Activated CD4-positive, alpha-beta memory T cell treated with anti-CD3 and anti-CD28 coated beads, Interleukin-2, amount 10 ng/mL, durations not matched to agents 7 days and 5 days (primary cell): ENCODE data around the gene CLIC6. TPM values are rescaled to one million over a fixed set of nuclear protein-coding genes. Genes with fewer than 3 reads are reported as not detected.
"Not testable (repeated sequence)": the region's sequence is repeated elsewhere in the genome, so short reads cannot be mapped to it uniquely, and the experiment has no call there.

ENCODE experiments used
- CTCF ChIA-PET: fragments of 350-600 bp; sonication (Branson Sonifier 250); formaldehyde crosslinking; loops from one replicate; lab custom pipeline; 2021; ENCODE audit warnings: antibody characterized with exemption, inconsistent platforms; lab: Charles Lee
- POLR2A ChIA-PET: fragments of 350-600 bp; sonication (Branson Sonifier 250); formaldehyde crosslinking; loops from one replicate; lab custom pipeline; 2021; ENCODE audit warnings: antibody characterized with exemption; lab: Charles Lee
- DNase-seq: peaks from one replicate; pipeline ENCODE4 v3.0.0-alpha.2; 2020
- H3K27ac Mint-ChIP-seq: one replicate; pipeline ENCODE4 v1.8.0; 2021; ENCODE audit warnings: mild to moderate bottlenecking, mixed read lengths
- H3K27me3 Mint-ChIP-seq: one replicate; pipeline ENCODE4 v1.8.0; 2021; ENCODE audit warnings: mixed read lengths
- H3K36me3 Mint-ChIP-seq: one replicate; pipeline ENCODE4 v1.8.0; 2021; ENCODE audit warnings: low read depth, mixed read lengths
- H3K4me1 Mint-ChIP-seq: one replicate; pipeline ENCODE4 v1.8.0; 2021; ENCODE audit warnings: mixed read lengths
- H3K4me3 Mint-ChIP-seq: one replicate; pipeline ENCODE4 v1.8.0; 2021; ENCODE audit warnings: mild to moderate bottlenecking, mixed read lengths
- H3K9me3 Mint-ChIP-seq: one replicate; pipeline ENCODE4 v1.8.0; 2021; ENCODE audit warnings: mixed read lengths
- total RNA-seq, 2 experiments: library from RNA; stranded (reverse); gene quantifications; one replicate each; pipeline ENCODE4 v1.2.3, GENCODE V29; 2021

CLIC6 gene
- total RNA-seq, 2 experiments from 2014 or later: 0.08 TPM; not detected in 1

GRCh38 chr21:34701726-34702125 is 32.9 kb downstream of the CLIC6 start:
- Mint-ChIP-seq H3K4me1 (peaks cover 1% of the 10 kb centered on the region), H3K27ac (no peak overlapping the region), H3K4me3 (no peak overlapping the region), H3K9me3 (no peaks in the 10 kb centered on the region), H3K36me3 (no peaks in the 10 kb centered on the region), H3K27me3 (peaks cover 24% of the 10 kb centered on the region)
- CTCF ChIA-PET: interaction anchor here (0.6 kb wide), 1 partner anchor 8 kb away, joined by 3 read pairs; no protein-coding TSS in a partner anchor
- POLR2A ChIA-PET: no interaction called here
- DNase-seq: no peak

- POLR2A ChIA-PET: no interaction called here
- CTCF ChIA-PET: no interaction called here
- Mint-ChIP-seq H3K36me3 (no peaks in the 10 kb centered on the region), H3K27ac (no peak overlapping the region), H3K27me3 (peaks cover 27% of the 10 kb centered on the region), H3K9me3 (no peaks in the 10 kb centered on the region), H3K4me1 (peaks cover 10% of the 10 kb centered on the region), H3K4me3 (no peak overlapping the region)
- DNase-seq: no peak
Measured at GRCh38 chr21:34702341-34703170, 33.8 kb downstream of the CLIC6 start.

- H3K27ac Mint-ChIP-seq: no peak overlapping the region
- H3K36me3 Mint-ChIP-seq: no peaks in the 10 kb centered on the region
- no peak overlapping the region for H3K4me3 Mint-ChIP-seq
- no peak for DNase-seq
- CTCF ChIA-PET: no interaction called here
- no peaks in the 10 kb centered on the region for H3K9me3 Mint-ChIP-seq
- POLR2A ChIA-PET: no interaction called here
- peaks cover 20% of the 10 kb centered on the region for H3K4me1 Mint-ChIP-seq
- peaks cover 31% of the 10 kb centered on the region for H3K27me3 Mint-ChIP-seq
Measured at GRCh38 chr21:34703571-34703970, 34.8 kb downstream of the CLIC6 start.

GRCh38 chr21:34704119-34704518 is 35.3 kb downstream of the CLIC6 start:
- H3K4me1 Mint-ChIP-seq: peaks cover 23% of the 10 kb centered on the region
- H3K4me3 Mint-ChIP-seq: no peak overlapping the region
- no peaks in the 10 kb centered on the region for H3K36me3 Mint-ChIP-seq
- peaks cover 29% of the 10 kb centered on the region for H3K27me3 Mint-ChIP-seq
- H3K9me3 Mint-ChIP-seq: no peaks in the 10 kb centered on the region
- H3K27ac Mint-ChIP-seq: no peak overlapping the region
- POLR2A ChIA-PET: no interaction called here
- no peak for DNase-seq
- CTCF ChIA-PET: no interaction called here

- peaks cover 35% of the 10 kb centered on the region for H3K27me3 Mint-ChIP-seq
- H3K9me3 Mint-ChIP-seq: no peaks in the 10 kb centered on the region
- POLR2A ChIA-PET: no interaction called here
- no peak for DNase-seq
- H3K36me3 Mint-ChIP-seq: no peaks in the 10 kb centered on the region
- no peak overlapping the region for H3K4me3 Mint-ChIP-seq
- CTCF ChIA-PET: no interaction called here
- peaks cover 23% of the 10 kb centered on the region for H3K4me1 Mint-ChIP-seq
- H3K27ac Mint-ChIP-seq: no peak overlapping the region
Measured at GRCh38 chr21:34705011-34705410, 36.2 kb downstream of the CLIC6 start.

GRCh38 chr21:34706337-34706736 is 37.5 kb downstream of the CLIC6 start:
- Mint-ChIP-seq H3K4me1 (peaks cover 23% of the 10 kb centered on the region), H3K27ac (no peak overlapping the region), H3K9me3 (no peaks in the 10 kb centered on the region), H3K4me3 (no peak overlapping the region), H3K36me3 (no peaks in the 10 kb centered on the region), H3K27me3 (peaks cover 37% of the 10 kb centered on the region)
- ChIA-PET CTCF (interaction anchor here (1.3 kb wide), 1 partner anchor 14 kb away, joined by 4 read pairs; no protein-coding TSS in a partner anchor), POLR2A (no interaction called here)
- no peak for DNase-seq

- ChIA-PET CTCF (interaction anchor here (0.9 to 2.6 kb wide), 4 partner anchors 14 to 693 kb away, joined by 4 to 10 read pairs (median 4); no protein-coding TSS in a partner anchor), POLR2A (interaction anchor here (0.5 to 1.0 kb wide), 2 partner anchors 14 to 104 kb away, joined by 3 read pairs; no protein-coding TSS in a partner anchor)
- peaks cover 43% of the 10 kb centered on the region for H3K27me3 Mint-ChIP-seq
- H3K4me1 Mint-ChIP-seq: peaks cover 23% of the 10 kb centered on the region
- no peaks in the 10 kb centered on the region for H3K9me3 Mint-ChIP-seq
- DNase-seq: peak; percentile 48
- no peak overlapping the region for H3K4me3 Mint-ChIP-seq
- H3K36me3 Mint-ChIP-seq: no peaks in the 10 kb centered on the region
- no peak overlapping the region for H3K27ac Mint-ChIP-seq
Measured at GRCh38 chr21:34707876-34708325, 39.1 kb downstream of the CLIC6 start.

- Mint-ChIP-seq H3K27me3 (peaks cover 40% of the 10 kb centered on the region), H3K4me1 (peaks cover 26% of the 10 kb centered on the region), H3K27ac (no peak overlapping the region), H3K9me3 (no peaks in the 10 kb centered on the region), H3K4me3 (no peak overlapping the region), H3K36me3 (no peaks in the 10 kb centered on the region)
- ChIA-PET CTCF (no interaction called here), POLR2A (no interaction called here)
- no peak for DNase-seq
Measured at GRCh38 chr21:34713621-34714020, 44.8 kb downstream of the CLIC6 start.

GRCh38 chr21:34715518-34715917 is 46.7 kb downstream of the CLIC6 start:
- H3K36me3 Mint-ChIP-seq: no peaks in the 10 kb centered on the region
- no peak overlapping the region for H3K4me3 Mint-ChIP-seq
- ChIA-PET CTCF (no interaction called here), POLR2A (no interaction called here)
- DNase-seq: no peak
- no peak overlapping the region for H3K27ac Mint-ChIP-seq
- no peaks in the 10 kb centered on the region for H3K9me3 Mint-ChIP-seq
- H3K4me1 Mint-ChIP-seq: peaks cover 23% of the 10 kb centered on the region
- peaks cover 33% of the 10 kb centered on the region for H3K27me3 Mint-ChIP-seq

- Mint-ChIP-seq H3K27me3 (peaks cover 30% of the 10 kb centered on the region), H3K4me1 (peaks cover 23% of the 10 kb centered on the region), H3K27ac (no peak overlapping the region), H3K36me3 (no peaks in the 10 kb centered on the region), H3K9me3 (no peaks in the 10 kb centered on the region), H3K4me3 (no peak overlapping the region)
- ChIA-PET POLR2A (no interaction called here), CTCF (no interaction called here)
- DNase-seq: no peak
Measured at GRCh38 chr21:34715985-34716596, 47.3 kb downstream of the CLIC6 start.

- H3K9me3 Mint-ChIP-seq, H3K27ac Mint-ChIP-seq, CTCF ChIA-PET, DNase-seq, H3K4me3 Mint-ChIP-seq, H3K36me3 Mint-ChIP-seq: not testable (repeated sequence)
- Mint-ChIP-seq H3K27me3 (peaks cover 19% of the 10 kb centered on the region), H3K4me1 (peaks cover 23% of the 10 kb centered on the region)
- POLR2A ChIA-PET: interaction anchor here (1.1 kb wide), 1 partner anchor 10 kb away, joined by 3 read pairs; no protein-coding TSS in a partner anchor
Measured at GRCh38 chr21:34718529-34718928, 49.7 kb downstream of the CLIC6 start.

GRCh38 chr21:34722684-34723300 is 54.0 kb downstream of the CLIC6 start:
- Mint-ChIP-seq H3K27ac (no peak overlapping the region), H3K9me3 (no peaks in the 10 kb centered on the region), H3K36me3 (peaks cover 4% of the 10 kb centered on the region), H3K27me3 (peaks cover 23% of the 10 kb centered on the region), H3K4me3 (no peak overlapping the region), H3K4me1 (peaks cover 27% of the 10 kb centered on the region)
- DNase-seq: no peak
- ChIA-PET POLR2A (interaction anchor here (0.6 kb wide), 1 partner anchor 337 kb away, joined by 3 read pairs; no protein-coding TSS in a partner anchor), CTCF (interaction anchor here (0.9 to 2.1 kb wide), 3 partner anchors 11 to 1117 kb away, joined by 3 to 6 read pairs (median 5); no protein-coding TSS in a partner anchor)
